OCI-LY1 (cell line): ENCODE measurements around the gene TTC4.

Experiments
- EZH2 ChIP-seq: fragments of 200-600 bp; sonication (generic), shearing (Covaris generic); IDR thresholded peaks from 2 replicates; pipeline ENCODE4 v1.8.0; 2017; ENCODE audit warnings: borderline replicate concordance, mixed run types, mild to moderate bottlenecking, antibody characterized with exemption, low read length, moderate library complexity, mixed read lengths
- TF ChIP-seq, protein P1 (sequence below): fragments of 200-600 bp; sonication (generic), shearing (Covaris generic); IDR thresholded peaks from 2 replicates; pipeline ENCODE4 v1.5.1; 2017; ENCODE audit warnings: mild to moderate bottlenecking, antibody characterized with exemption, low read length, moderate library complexity, mixed read lengths

DNA sequence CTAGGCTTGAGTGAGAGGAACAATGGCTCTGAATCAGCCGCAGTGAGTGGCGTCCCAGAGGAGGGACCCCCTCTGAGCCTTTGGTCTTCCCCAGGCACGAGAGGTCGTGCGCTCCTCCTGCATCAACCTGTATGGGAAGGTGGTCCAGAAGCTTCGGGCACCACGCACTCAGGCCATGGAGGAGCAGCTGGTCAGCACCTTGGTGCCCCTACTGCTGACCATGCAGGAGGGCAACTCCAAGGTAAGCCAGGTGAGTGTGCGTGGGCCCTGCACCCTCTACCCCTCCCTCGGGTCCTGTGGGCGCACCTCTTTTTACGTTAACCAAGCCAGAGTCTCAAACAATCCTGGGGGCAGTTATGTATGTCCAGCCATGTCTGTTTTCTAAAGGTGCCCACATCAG is 13.7 kb upstream of the TTC4 start:
- TF ChIP-seq, protein P1, sequence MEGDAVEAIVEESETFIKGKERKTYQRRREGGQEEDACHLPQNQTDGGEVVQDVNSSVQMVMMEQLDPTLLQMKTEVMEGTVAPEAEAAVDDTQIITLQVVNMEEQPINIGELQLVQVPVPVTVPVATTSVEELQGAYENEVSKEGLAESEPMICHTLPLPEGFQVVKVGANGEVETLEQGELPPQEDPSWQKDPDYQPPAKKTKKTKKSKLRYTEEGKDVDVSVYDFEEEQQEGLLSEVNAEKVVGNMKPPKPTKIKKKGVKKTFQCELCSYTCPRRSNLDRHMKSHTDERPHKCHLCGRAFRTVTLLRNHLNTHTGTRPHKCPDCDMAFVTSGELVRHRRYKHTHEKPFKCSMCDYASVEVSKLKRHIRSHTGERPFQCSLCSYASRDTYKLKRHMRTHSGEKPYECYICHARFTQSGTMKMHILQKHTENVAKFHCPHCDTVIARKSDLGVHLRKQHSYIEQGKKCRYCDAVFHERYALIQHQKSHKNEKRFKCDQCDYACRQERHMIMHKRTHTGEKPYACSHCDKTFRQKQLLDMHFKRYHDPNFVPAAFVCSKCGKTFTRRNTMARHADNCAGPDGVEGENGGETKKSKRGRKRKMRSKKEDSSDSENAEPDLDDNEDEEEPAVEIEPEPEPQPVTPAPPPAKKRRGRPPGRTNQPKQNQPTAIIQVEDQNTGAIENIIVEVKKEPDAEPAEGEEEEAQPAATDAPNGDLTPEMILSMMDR: no peak
- TF ChIP-seq EZH2: no peak
